ENCODE data around the gene RTN3.

The RTN3 gene

DNA sequence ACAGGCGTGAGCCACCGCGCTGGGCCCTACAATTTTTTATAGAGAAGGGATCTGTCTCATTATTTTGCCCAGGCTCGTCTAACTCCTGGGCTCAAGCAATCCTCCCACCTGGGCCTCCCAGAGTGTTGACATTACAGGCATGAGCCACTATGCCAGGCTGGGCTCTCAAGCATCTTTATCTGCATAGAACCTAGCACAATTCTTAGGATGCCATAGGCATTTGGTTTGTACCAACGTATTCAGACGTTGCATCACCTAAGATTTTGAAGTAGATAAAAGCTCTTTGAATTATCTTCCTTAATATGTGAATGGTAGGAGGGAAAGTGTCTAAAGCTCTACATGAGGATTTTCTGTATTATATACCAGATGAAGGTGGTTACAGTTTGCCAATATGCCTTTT lies 30.5 kb downstream of the RTN3 start:
- H3K4me2 ChIP-seq (ENCODE audit: low read length), result no peak overlapping the region
- H3K9ac ChIP-seq (ENCODE audit: low read length), result no peak overlapping the region
- no peaks in the 10 kb centered on the region for H3K4me1 ChIP-seq (ENCODE audit: insufficient read depth, low read length, severe bottlenecking)
- H3K4me3 ChIP-seq (ENCODE audit: low read depth, low read length, poor library complexity, severe bottlenecking), result no peak overlapping the region
- peaks cover 10% of the 10 kb centered on the region; the same call in 1 of the 2 replicates for H3K36me3 ChIP-seq (ENCODE audit: insufficient read depth, low read length)
- H3K79me2 ChIP-seq (ENCODE audit: insufficient read depth, low read length), result peaks cover 43% of the 10 kb centered on the region
- H3K27ac ChIP-seq (ENCODE audit: low read depth, low read length, poor library complexity, severe bottlenecking), result no peak overlapping the region
- no peaks in the 10 kb centered on the region for H3K9me2 ChIP-seq (ENCODE audit: low read depth, low read length)
- no peaks in the 10 kb centered on the region for H3K27me3 ChIP-seq (ENCODE audit: insufficient read depth, low read length)
- TF ChIP-seq EZH2 (IDR thresholded peaks at IDR 0.05; ENCODE audit: borderline replicate concordance, low read length), result no peak
- TF ChIP-seq, protein P1, sequence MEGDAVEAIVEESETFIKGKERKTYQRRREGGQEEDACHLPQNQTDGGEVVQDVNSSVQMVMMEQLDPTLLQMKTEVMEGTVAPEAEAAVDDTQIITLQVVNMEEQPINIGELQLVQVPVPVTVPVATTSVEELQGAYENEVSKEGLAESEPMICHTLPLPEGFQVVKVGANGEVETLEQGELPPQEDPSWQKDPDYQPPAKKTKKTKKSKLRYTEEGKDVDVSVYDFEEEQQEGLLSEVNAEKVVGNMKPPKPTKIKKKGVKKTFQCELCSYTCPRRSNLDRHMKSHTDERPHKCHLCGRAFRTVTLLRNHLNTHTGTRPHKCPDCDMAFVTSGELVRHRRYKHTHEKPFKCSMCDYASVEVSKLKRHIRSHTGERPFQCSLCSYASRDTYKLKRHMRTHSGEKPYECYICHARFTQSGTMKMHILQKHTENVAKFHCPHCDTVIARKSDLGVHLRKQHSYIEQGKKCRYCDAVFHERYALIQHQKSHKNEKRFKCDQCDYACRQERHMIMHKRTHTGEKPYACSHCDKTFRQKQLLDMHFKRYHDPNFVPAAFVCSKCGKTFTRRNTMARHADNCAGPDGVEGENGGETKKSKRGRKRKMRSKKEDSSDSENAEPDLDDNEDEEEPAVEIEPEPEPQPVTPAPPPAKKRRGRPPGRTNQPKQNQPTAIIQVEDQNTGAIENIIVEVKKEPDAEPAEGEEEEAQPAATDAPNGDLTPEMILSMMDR (IDR thresholded peaks at IDR 0.05; ENCODE audit: low read length), result no peak
- no peaks in the 10 kb centered on the region for H4K20me1 ChIP-seq (ENCODE audit: insufficient read depth, low read length)
- no peak overlapping the region for H2AFZ ChIP-seq (ENCODE audit: low read length)
- no peaks in the 10 kb centered on the region for H3F3A ChIP-seq (ENCODE audit: insufficient read depth, low read length)
- H3K9me3 ChIP-seq (ENCODE audit: low read length), result no peaks in the 10 kb centered on the region

DNA sequence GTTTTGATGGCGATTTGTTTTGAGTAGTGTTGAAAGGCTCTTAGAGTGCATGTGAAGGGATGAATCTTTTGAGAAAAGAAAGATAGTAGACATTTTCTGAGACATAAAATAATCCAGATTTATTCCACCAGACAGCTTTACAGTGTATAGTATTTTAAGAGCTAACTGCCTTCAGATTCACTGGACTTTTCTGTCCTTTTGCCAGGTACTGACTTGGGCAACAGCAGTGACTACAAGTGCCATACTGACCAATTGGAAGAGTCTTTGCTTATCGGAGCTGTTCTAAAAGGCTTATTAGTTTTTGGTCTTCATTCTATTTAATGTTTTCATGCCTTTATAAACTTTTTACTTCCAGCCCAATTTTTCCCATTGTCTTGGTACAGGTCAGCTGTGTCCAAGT lies 32.5 kb downstream of the RTN3 start:
- Histone ChIP-seq H3K27me3 (ENCODE audit: insufficient read depth, low read length) (no peaks in the 10 kb centered on the region), H2AFZ (ENCODE audit: low read length) (no peak overlapping the region), H3K4me1 (ENCODE audit: insufficient read depth, low read length, severe bottlenecking) (no peaks in the 10 kb centered on the region), H4K20me1 (ENCODE audit: insufficient read depth, low read length) (no peaks in the 10 kb centered on the region), H3K79me2 (ENCODE audit: insufficient read depth, low read length) (peaks cover 32% of the 10 kb centered on the region), H3K4me2 (ENCODE audit: low read length) (no peak overlapping the region), H3K9me3 (ENCODE audit: low read length) (no peaks in the 10 kb centered on the region), H3F3A (ENCODE audit: insufficient read depth, low read length) (no peaks in the 10 kb centered on the region), H3K4me3 (ENCODE audit: low read depth, low read length, poor library complexity, severe bottlenecking) (no peak overlapping the region), H3K36me3 (ENCODE audit: insufficient read depth, low read length) (0 out of 2 replicates have a peak, but pooled peaks cover 13% of the 10 kb centered on the region), H3K27ac (ENCODE audit: low read depth, low read length, poor library complexity, severe bottlenecking) (no peak overlapping the region), H3K9ac (ENCODE audit: low read length) (no peak overlapping the region), H3K9me2 (ENCODE audit: low read depth, low read length) (no peaks in the 10 kb centered on the region)
- TF ChIP-seq EZH2 (IDR thresholded peaks at IDR 0.05; ENCODE audit: borderline replicate concordance, low read length), result no peak
- TF ChIP-seq, protein P1 (IDR thresholded peaks at IDR 0.05; ENCODE audit: low read length), result no peak

- Histone ChIP-seq H3K36me3 (ENCODE audit: insufficient read depth, low read length) (0 out of 2 replicates have a peak, but pooled peaks cover 17% of the 10 kb centered on the region), H3F3A (ENCODE audit: insufficient read depth, low read length) (no peaks in the 10 kb centered on the region), H3K9ac (ENCODE audit: low read length) (no peak overlapping the region), H3K4me1 (ENCODE audit: insufficient read depth, low read length, severe bottlenecking) (no peaks in the 10 kb centered on the region), H3K9me3 (ENCODE audit: low read length) (no peaks in the 10 kb centered on the region), H3K79me2 (ENCODE audit: insufficient read depth, low read length) (peaks cover 19% of the 10 kb centered on the region; the same call in 1 of the 2 replicates), H3K4me3 (ENCODE audit: low read depth, low read length, poor library complexity, severe bottlenecking) (no peak overlapping the region), H3K27ac (ENCODE audit: low read depth, low read length, poor library complexity, severe bottlenecking) (no peak overlapping the region), H2AFZ (ENCODE audit: low read length) (no peak overlapping the region), H4K20me1 (ENCODE audit: insufficient read depth, low read length) (no peaks in the 10 kb centered on the region), H3K9me2 (ENCODE audit: low read depth, low read length) (no peaks in the 10 kb centered on the region), H3K4me2 (ENCODE audit: low read length) (no peak overlapping the region), H3K27me3 (ENCODE audit: insufficient read depth, low read length) (no peaks in the 10 kb centered on the region)
- TF ChIP-seq, protein P1 (IDR thresholded peaks at IDR 0.05; ENCODE audit: low read length), result no peak
- no peak for TF ChIP-seq EZH2 (IDR thresholded peaks at IDR 0.05; ENCODE audit: borderline replicate concordance, low read length)
Observed at GRCh38 chr11:63716046-63716445, 34.7 kb downstream of the RTN3 start.
